Measurements from ENCODE around the gene PTPRD. TPM values are rescaled to one million over a fixed set of nuclear protein-coding genes. Genes with fewer than 3 reads are reported as not detected.

PTPRD gene
- total and polyA plus RNA-seq, 2 of the 4 experiments (the other 2 are of a cell fraction) = 0.07 to 0.18 TPM

DNA sequence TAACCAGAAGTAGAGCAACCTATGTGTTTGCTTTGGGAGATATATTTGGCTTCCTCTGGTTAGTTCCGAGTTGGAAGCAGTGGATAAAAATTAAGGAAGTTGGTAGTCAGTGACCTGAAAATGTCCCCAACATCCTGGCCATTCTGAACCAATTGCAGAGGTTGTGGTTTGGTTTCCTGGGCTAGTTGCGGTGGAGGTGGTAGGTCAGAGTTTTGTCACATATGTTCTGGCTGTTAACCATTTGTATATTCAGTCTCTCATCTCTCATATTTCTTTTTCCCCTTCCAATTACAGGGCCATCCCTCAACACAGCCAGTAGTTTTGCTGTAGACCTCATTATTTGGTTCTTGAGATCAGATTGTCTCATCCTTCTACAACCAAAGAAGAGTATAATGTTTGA is 1026.9 kb downstream of the PTPRD start:
- H2AFZ ChIP-seq (replicated peaks; ENCODE audit: low read length, poor library complexity) = no peak overlapping the region
- H3K9me3 ChIP-seq (ENCODE audit: control insufficient read depth, insufficient read depth, low read length) = no peaks in the 10 kb centered on the region; the same call in 1 of the 2 replicates
- H2BK120ac ChIP-seq (ENCODE audit: low read depth, low read length) = no peak overlapping the region
- H4K20me1 ChIP-seq (ENCODE audit: insufficient read depth, low read length) = no peaks in the 10 kb centered on the region
- WGBS, 2 experiments (ENCODE audit: extremely low coverage in 2 of 2, insufficient read length in 1 of 2) = 0% methylated on average over 1 of the region's 2 CpGs; no CpG with 5 or more reads in 1 of the 2 experiments
- ChIA-PET CTCF (no interaction called here), POLR2A (ENCODE audit: unreplicated experiment) (no interaction called here)
- intact Hi-C loops (cut with micrococcal nuclease) (no loop called here), in situ Hi-C loops (cut with MboI; ENCODE audit: low sequenced_read_pairs) (no loop called here), dilution Hi-C loops (cut with HindIII; ENCODE audit: low sequenced_read_pairs, unreplicated experiment) (no loop called here)
- H4K5ac ChIP-seq (ENCODE audit: low read depth, low read length) = no peak overlapping the region
- DNase-seq = no peak
- no peak overlapping the region for H3K14ac ChIP-seq (replicated peaks; ENCODE audit: low read depth, low read length)
- H2BK5ac ChIP-seq (ENCODE audit: low read depth, low read length, poor library complexity, severe bottlenecking) = no peak overlapping the region
- no peak for TF ChIP-seq BHLHE40 (IDR thresholded peaks at IDR 0.05; ENCODE audit: low read depth, low read length)
- no peak overlapping the region for H2BK15ac ChIP-seq (ENCODE audit: low read depth, low read length)
- H2BK20ac ChIP-seq (ENCODE audit: low read depth, low read length) = no peak overlapping the region
- no peak overlapping the region for H3K18ac ChIP-seq (ENCODE audit: low read depth, low read length)
- H2AK9ac ChIP-seq (replicated peaks; ENCODE audit: low read depth, low read length, poor library complexity) = no peak overlapping the region
- no peak overlapping the region for H3K4ac ChIP-seq (ENCODE audit: low read depth, low read length)
- H3K9me1 ChIP-seq (ENCODE audit: insufficient read depth, low read length) = no peaks in the 10 kb centered on the region
- no peak overlapping the region for H3K4me3 ChIP-seq (ENCODE audit: insufficient read depth, low read depth, low read length)
- no peak overlapping the region for H3K27ac ChIP-seq (ENCODE audit: insufficient read depth, low read length)
- no TSS peak for BruUV-seq (replicated peaks)
- H3K56ac ChIP-seq (ENCODE audit: extremely low read depth, insufficient read depth, low read length) = no peak overlapping the region
- ATAC-seq (ENCODE audit: low read depth) = no peak
- no peak overlapping the region for H3K4me2 ChIP-seq (ENCODE audit: low read depth, low read length)
- no peaks in the 10 kb centered on the region for H3K27me3 ChIP-seq (ENCODE audit: control insufficient read depth, insufficient read depth, low read length)
- no peak overlapping the region for H2AK5ac ChIP-seq (ENCODE audit: low read depth, low read length)
- H3K79me1 ChIP-seq (ENCODE audit: low read depth in 1 of 2, low read length in 2 of 2) = no peaks in the 10 kb centered on the region
- no peak overlapping the region for H3K9ac ChIP-seq (ENCODE audit: low read depth, low read length)
- H3K4me1 ChIP-seq (ENCODE audit: control insufficient read depth, insufficient read depth, low read length) = no peaks in the 10 kb centered on the region
- H3K36me3 ChIP-seq (ENCODE audit: control insufficient read depth, insufficient read depth, low read length) = no peaks in the 10 kb centered on the region
- H3K23ac ChIP-seq (ENCODE audit: low read depth, low read length) = no peak overlapping the region
- H4K8ac ChIP-seq (ENCODE audit: low read depth in 2 of 2, low read length in 2 of 2) = no peak overlapping the region
- no peak overlapping the region for H4K91ac ChIP-seq (ENCODE audit: insufficient read depth, low read depth, low read length)
